Colonic mucosa (tissue), 4 donors: ENCODE results near the gene CCDC158. TPM values are rescaled to one million over a fixed set of nuclear protein-coding genes. Genes with fewer than 3 reads are reported as not detected.

Source experiments
- DNase-seq: peaks from one replicate; pipeline ENCODE4 v3.0.0-alpha.2; 2020
- H3K27ac ChIP-seq: fragments of 200-600 bp; one replicate; pipeline ENCODE4 v1.8.0; 2021
- H3K27me3 ChIP-seq: fragments of 200-600 bp; one replicate; pipeline ENCODE4 v1.8.0; 2021
- H3K36me3 ChIP-seq: fragments of 200-600 bp; one replicate; pipeline ENCODE4 v1.8.0; 2021
- H3K4me1 ChIP-seq: fragments of 200-600 bp; one replicate; pipeline ENCODE4 v1.8.0; 2021; ENCODE audit warnings: mild to moderate bottlenecking
- H3K4me3 ChIP-seq: fragments of 200-600 bp; one replicate; pipeline ENCODE4 v1.8.0; 2021
- H3K9ac ChIP-seq, 2 donors: one replicate each; pipeline ENCODE4 v1.7.0; 2013; ENCODE audit warnings: control low read depth in 2 of 2, low read depth in 2 of 2, low read length in 2 of 2
- H3K9me3 ChIP-seq: fragments of 200-600 bp; one replicate; pipeline ENCODE4 v1.8.0; 2021
- intact Hi-C: fragments of 100-400 bp; cut with DNase I; formaldehyde crosslinking; loops from one replicate; pipeline ENCODE4 v1.14.1; 2022
- total RNA-seq, 2 donors: library from RNA; stranded (reverse); fragmentation: NEBNext Ultra II Directional in 1 of 2; extraction: Animal tissue kit (Norgen Biotek cat#: 25700) in 1 of 2; gene quantifications; one replicate each; pipeline ENCODE4 v1.2.1, GENCODE V29; 2021
- TF ChIP-seq, protein P1 (sequence below): fragments of 200-600 bp; IDR thresholded peaks from one replicate; pipeline ENCODE4 v1.8.0; 2022; ENCODE audit warnings: antibody characterized with exemption, mild to moderate bottlenecking
- donor health status: healthy.
- donor health status: DM: no; HTN: no; CAD: no.
- donor health status: DM: no; HTN: no; CAD: no.

Gene CCDC158
- total RNA-seq, 2 donors from 2014 or later, result not detected

DNA sequence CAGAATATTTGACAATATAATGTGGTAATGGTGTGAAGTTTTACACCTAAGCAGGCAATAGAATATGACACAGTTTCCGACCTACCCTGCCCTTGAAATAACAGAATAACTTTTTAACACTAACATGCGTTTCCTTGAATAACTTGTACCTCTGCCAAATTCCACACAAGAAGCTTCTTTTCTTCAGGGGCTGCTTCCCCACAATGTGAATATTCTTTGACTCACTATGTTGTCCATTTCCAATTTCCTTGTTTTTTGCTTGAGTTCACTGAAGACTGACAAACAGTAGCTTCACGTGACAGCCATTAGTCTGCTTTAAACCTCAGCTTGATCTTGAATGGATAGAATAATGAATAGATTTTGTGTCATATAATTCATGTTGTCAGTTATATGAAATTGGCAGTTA, 28.4 kb upstream of the CCDC158 start:
- intact Hi-C loops, result no loop called here
- Histone ChIP-seq H3K27ac (no peak overlapping the region), H3K9me3 (no peaks in the 10 kb centered on the region), H3K36me3 (no peaks in the 10 kb centered on the region), H3K4me3 (no peak overlapping the region), H3K27me3 (no peaks in the 10 kb centered on the region), H3K9ac (no peak overlapping the region), H3K4me1 (no peaks in the 10 kb centered on the region)
- TF ChIP-seq, protein P1, sequence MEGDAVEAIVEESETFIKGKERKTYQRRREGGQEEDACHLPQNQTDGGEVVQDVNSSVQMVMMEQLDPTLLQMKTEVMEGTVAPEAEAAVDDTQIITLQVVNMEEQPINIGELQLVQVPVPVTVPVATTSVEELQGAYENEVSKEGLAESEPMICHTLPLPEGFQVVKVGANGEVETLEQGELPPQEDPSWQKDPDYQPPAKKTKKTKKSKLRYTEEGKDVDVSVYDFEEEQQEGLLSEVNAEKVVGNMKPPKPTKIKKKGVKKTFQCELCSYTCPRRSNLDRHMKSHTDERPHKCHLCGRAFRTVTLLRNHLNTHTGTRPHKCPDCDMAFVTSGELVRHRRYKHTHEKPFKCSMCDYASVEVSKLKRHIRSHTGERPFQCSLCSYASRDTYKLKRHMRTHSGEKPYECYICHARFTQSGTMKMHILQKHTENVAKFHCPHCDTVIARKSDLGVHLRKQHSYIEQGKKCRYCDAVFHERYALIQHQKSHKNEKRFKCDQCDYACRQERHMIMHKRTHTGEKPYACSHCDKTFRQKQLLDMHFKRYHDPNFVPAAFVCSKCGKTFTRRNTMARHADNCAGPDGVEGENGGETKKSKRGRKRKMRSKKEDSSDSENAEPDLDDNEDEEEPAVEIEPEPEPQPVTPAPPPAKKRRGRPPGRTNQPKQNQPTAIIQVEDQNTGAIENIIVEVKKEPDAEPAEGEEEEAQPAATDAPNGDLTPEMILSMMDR, result no peak
- no peak for DNase-seq

DNA sequence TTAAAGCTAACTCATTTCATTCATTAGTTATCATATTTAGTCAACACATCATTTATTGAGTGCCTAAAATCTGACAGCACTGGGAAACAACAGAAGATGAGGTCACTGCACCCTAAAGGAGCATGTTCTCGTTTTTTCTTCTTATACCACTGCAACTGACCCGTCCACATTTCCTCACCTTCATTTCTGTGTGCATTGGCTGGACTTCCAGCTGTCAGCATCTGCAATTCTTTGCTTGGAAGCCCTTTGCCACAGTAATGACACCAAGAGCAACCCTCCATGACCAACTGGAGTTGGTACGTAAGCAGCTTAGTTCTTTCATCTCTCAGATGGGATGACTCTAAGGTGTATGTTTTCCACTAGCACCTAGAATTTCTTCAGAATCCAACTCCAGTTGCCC, 27.3 kb upstream of the CCDC158 start:
- no peaks in the 10 kb centered on the region for H3K27me3 ChIP-seq
- no peaks in the 10 kb centered on the region for H3K9me3 ChIP-seq
- no peaks in the 10 kb centered on the region for H3K4me1 ChIP-seq
- TF ChIP-seq, protein P1, result no peak
- no peak overlapping the region for H3K9ac ChIP-seq
- no peak overlapping the region for H3K4me3 ChIP-seq
- no peaks in the 10 kb centered on the region for H3K36me3 ChIP-seq
- H3K27ac ChIP-seq, result no peak overlapping the region
- intact Hi-C loops, result no loop called here
- DNase-seq, result no peak

- no peaks in the 10 kb centered on the region for H3K9me3 ChIP-seq
- intact Hi-C loops, result no loop called here
- TF ChIP-seq, protein P1, result no peak
- no peak for DNase-seq
- H3K9ac ChIP-seq, result no peak overlapping the region
- no peaks in the 10 kb centered on the region for H3K4me1 ChIP-seq
- no peak overlapping the region for H3K27ac ChIP-seq
- no peaks in the 10 kb centered on the region for H3K27me3 ChIP-seq
- H3K4me3 ChIP-seq, result no peak overlapping the region
- no peaks in the 10 kb centered on the region for H3K36me3 ChIP-seq
Observed at GRCh38 chr4:76447393-76447851, 26.5 kb upstream of the CCDC158 start.

GRCh38 chr4:76445911-76446310, 25.0 kb upstream of the CCDC158 start:
- Histone ChIP-seq H3K4me3 (no peak overlapping the region), H3K4me1 (no peaks in the 10 kb centered on the region), H3K9me3 (no peaks in the 10 kb centered on the region), H3K36me3 (no peaks in the 10 kb centered on the region), H3K9ac (no peak overlapping the region), H3K27me3 (no peaks in the 10 kb centered on the region), H3K27ac (no peak overlapping the region)
- no peak for DNase-seq
- intact Hi-C loops, result no loop called here
- TF ChIP-seq, protein P1, result no peak

DNA sequence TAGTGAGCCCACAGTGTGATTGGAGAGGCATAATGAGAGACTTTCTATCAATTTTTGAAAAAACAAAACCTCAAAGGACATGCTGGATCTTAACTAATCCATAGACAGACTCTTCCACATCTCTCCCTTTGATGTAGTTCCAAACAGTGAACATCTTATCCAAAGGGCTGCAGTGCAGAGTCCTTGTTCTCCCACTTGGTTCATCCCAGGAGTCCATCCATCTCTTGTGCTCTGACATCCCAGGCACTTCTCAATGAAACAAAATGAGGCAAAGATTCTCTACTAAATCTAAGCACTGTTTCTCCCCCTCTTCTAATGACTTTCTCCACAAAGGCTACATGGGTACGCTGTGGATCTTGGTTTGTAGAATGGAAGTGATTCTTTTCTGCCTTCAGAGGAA, 22.4 kb upstream of the CCDC158 start:
- intact Hi-C loops, result no loop called here
- Histone ChIP-seq H3K36me3 (no peaks in the 10 kb centered on the region), H3K9me3 (no peaks in the 10 kb centered on the region), H3K9ac (no peak overlapping the region), H3K27ac (no peak overlapping the region), H3K4me1 (no peaks in the 10 kb centered on the region), H3K27me3 (no peaks in the 10 kb centered on the region), H3K4me3 (no peak overlapping the region)
- TF ChIP-seq, protein P1, result no peak
- no peak for DNase-seq

DNA sequence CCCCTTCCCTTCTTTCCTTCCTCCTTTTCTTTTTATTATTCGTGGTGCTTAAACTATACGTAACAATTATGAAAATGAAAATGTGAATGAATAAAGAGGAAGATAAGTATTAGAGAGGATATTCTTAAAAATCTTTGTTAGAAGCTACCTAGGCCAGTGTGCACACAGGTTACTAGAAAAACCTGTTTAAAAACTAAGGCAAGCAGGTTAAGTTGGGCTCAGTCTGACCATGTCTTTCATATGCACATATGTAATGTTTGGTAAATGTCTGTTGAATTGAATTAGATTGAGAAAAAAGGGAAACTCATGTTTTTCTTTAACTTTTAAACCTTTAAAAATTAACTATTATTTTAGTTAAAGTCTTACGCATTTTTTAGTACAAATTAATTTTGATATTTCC, 21.9 kb upstream of the CCDC158 start:
- H3K36me3 ChIP-seq, result no peaks in the 10 kb centered on the region
- DNase-seq, result no peak
- H3K27me3 ChIP-seq, result no peaks in the 10 kb centered on the region
- no peak overlapping the region for H3K27ac ChIP-seq
- H3K4me1 ChIP-seq, result no peaks in the 10 kb centered on the region
- H3K9ac ChIP-seq, result no peak overlapping the region
- no peak overlapping the region for H3K4me3 ChIP-seq
- TF ChIP-seq, protein P1, result no peak
- intact Hi-C loops, result no loop called here
- no peaks in the 10 kb centered on the region for H3K9me3 ChIP-seq
